K562 (cell line): ENCODE results near the gene ECM1. TPM values are rescaled to one million over a fixed set of nuclear protein-coding genes. Genes with fewer than 3 reads are reported as not detected.
A peak's percentile ranks its signal among the peaks of the same experiment; 100 is the strongest.

Experiments used
- ATAC-seq: fragments of 200-7000 bp; cut with Tn5 transposase; 3 replicates; pipeline ENCODE4 v1.9.1; 2020; ENCODE audit warnings: moderate library complexity
- BruUV-seq: library from RNA; stranded (reverse); fragments of 400-500 nt; replicated peaks from 2 replicates; lab custom pipeline; 2021; lab: Mats Ljungman, UMichigan
- CTCF ChIA-PET: fragments of 300-600 bp; formaldehyde crosslinking; extraction: SDS; loops from one replicate; lab custom pipeline; 2021; ENCODE audit warnings: low intra/inter-chr PET ratio; lab: Yijun Ruan, JAX
- POLR2A ChIA-PET: fragments of 300-600, 350-650 bp; sonication (Branson Sonifier 250); formaldehyde crosslinking; extraction: SDS; loops from one replicate; lab custom pipeline; 2021; ENCODE audit warnings: antibody characterized with exemption, inconsistent platforms; lab: Yijun Ruan, JAX
- DNase-seq, 4 experiments: peaks; one replicate each; pipeline versions ENCODE4 v3.0.0 to v3.0.0-alpha.2; 2011 to 2018; ENCODE audit warnings: low spot score in 3 of 4, mixed read lengths in 3 of 4; ENCODE audit errors: extremely low read depth in 1 of 4
- FAIRE-seq: peaks from 2 replicates; lab custom pipeline; 2011; peaks lifted over from hg19 to GRCh38; lab: Jason Lieb, UNC
- H2AFZ ChIP-seq: 2 replicates; pipeline ENCODE4 v1.6.0; 2011; ENCODE audit warnings: low read depth, low read length, control low read depth, inconsistent platforms
- H3K27ac ChIP-seq: fragments of 200-600 bp; 3 replicates; pipeline ENCODE4 v1.8.0; 2011; ENCODE audit warnings: low read depth, mild to moderate bottlenecking, control low read depth, inconsistent platforms, low read length, moderate library complexity, mixed read lengths; ENCODE audit errors: extremely low read depth
- H3K27me3 ChIP-seq, 2 experiments: fragments of 300-600 bp in 1 of 2; 2 replicates in 1 of 2; 3 replicates in 1 of 2; pipeline versions ENCODE4 v1.6.0 to v1.8.0; 2011; ENCODE audit warnings: inconsistent platforms in 2 of 2, low read length in 2 of 2, mild to moderate bottlenecking in 1 of 2, mixed read lengths in 1 of 2, moderate library complexity in 1 of 2; ENCODE audit not compliant: control insufficient read depth in 2 of 2, insufficient read depth in 2 of 2
- H3K36me3 ChIP-seq: fragments of 300-600 bp; 3 replicates; pipeline ENCODE4 v1.8.0; 2011; ENCODE audit warnings: mild to moderate bottlenecking, low read length, inconsistent platforms; ENCODE audit not compliant: control insufficient read depth, insufficient read depth
- H3K4me1 ChIP-seq, 2 experiments: fragments of 200-600 bp in 1 of 2; replicated peaks in 1 of 2; 2 replicates in 1 of 2; 3 replicates in 1 of 2; pipeline versions ENCODE4 v1.5.1 to v1.8.0; 2011; ENCODE audit warnings: inconsistent platforms in 2 of 2, low read length in 2 of 2, mild to moderate bottlenecking in 1 of 2, mixed read lengths in 1 of 2, moderate library complexity in 1 of 2; ENCODE audit not compliant: control insufficient read depth in 2 of 2, insufficient read depth in 2 of 2
- H3K4me2 ChIP-seq: 2 replicates; pipeline ENCODE4 v1.6.1; 2011; ENCODE audit warnings: low read length, control low read depth, inconsistent platforms, mixed read lengths; ENCODE audit not compliant: insufficient read depth
- H3K4me3 ChIP-seq: fragments of 200-600 bp; sonication (generic), shearing (Covaris generic); 2 replicates; pipeline ENCODE4 v1.5.1; 2016; ENCODE audit warnings: control low read depth, inconsistent platforms
- H3K79me2 ChIP-seq: fragments of 200-600 bp; 3 replicates; pipeline ENCODE4 v1.8.0; 2011; ENCODE audit warnings: low read length, inconsistent platforms; ENCODE audit not compliant: control insufficient read depth, insufficient read depth
- H3K9ac ChIP-seq, 2 experiments: 2 replicates each; pipeline versions ENCODE4 v1.6.0 to v1.6.1; 2011; ENCODE audit warnings: low read depth in 2 of 2, low read length in 2 of 2, control low read depth in 1 of 2, inconsistent platforms in 1 of 2, mild to moderate bottlenecking in 1 of 2, mixed read lengths in 1 of 2; ENCODE audit not compliant: insufficient read depth in 1 of 2
- H3K9me1 ChIP-seq: one replicate; pipeline ENCODE4 v1.6.0; 2011; ENCODE audit warnings: inconsistent platforms, mild to moderate bottlenecking, low read length, moderate library complexity; ENCODE audit not compliant: control insufficient read depth, insufficient read depth
- H3K9me3 ChIP-seq: replicated peaks from 2 replicates; pipeline ENCODE4 v1.5.1; 2011; ENCODE audit warnings: low read depth, low read length, inconsistent platforms; ENCODE audit not compliant: control insufficient read depth, insufficient read depth
- H4K20me1 ChIP-seq: replicated peaks from 2 replicates; pipeline ENCODE4 v1.6.1; 2011; ENCODE audit warnings: low read length, inconsistent platforms, mixed read lengths; ENCODE audit not compliant: control insufficient read depth, insufficient read depth
- CEBPB ChIP-seq: fragments of 450-650 bp; IDR thresholded peaks from 2 replicates; pipeline ENCODE4 v1.6.1; 2016; ENCODE audit warnings: missing genetic modification characterization, missing compliant biosample characterization
- KDM1A ChIP-seq, 2 experiments: fragments of 450-650 bp; IDR thresholded peaks; 2 replicates each; pipeline ENCODE4 v1.6.1; 2016; ENCODE audit warnings: mild to moderate bottlenecking in 2 of 2
- ZNF197 ChIP-seq: fragments of 200-800 bp; sonication (Bioruptor generic); IDR thresholded peaks from 2 replicates; pipeline ENCODE4 v1.6.1; 2016; ENCODE audit warnings: low read depth, missing genetic modification characterization, missing compliant biosample characterization
- ZNF407 ChIP-seq: fragments of 450-650 bp; IDR thresholded peaks from 2 replicates; pipeline ENCODE4 v1.6.1; 2016; ENCODE audit warnings: low read depth
- ZNF41 ChIP-seq: fragments of 250-450 bp; sonication (Bioruptor Pico); conservative IDR thresholded peaks from 2 replicates; pipeline ENCODE4 v1.4.0; 2020; ENCODE audit warnings: mild to moderate bottlenecking
- ZNF740 ChIP-seq, 3 experiments: fragments of 200-800 bp in 1 of 3; sonication (Bioruptor generic) in 1 of 3; sonication (generic) in 1 of 3; formaldehyde crosslinking in 1 of 3; IDR thresholded peaks; 2 replicates each; pipeline versions ENCODE4 v1.6.1 to v1.8.0; 2016 to 2022; ENCODE audit warnings: mild to moderate bottlenecking in 2 of 3, missing compliant biosample characterization in 2 of 3, missing genetic modification characterization in 2 of 3, missing genetic modification reagents in 1 of 3
- WGBS: fragments of 100-300 bp; shearing (Covaris generic); methylation state at CpG from one replicate; pipeline ENCODE4 v1.1.6; 2016; ENCODE audit warnings: low coverage, mixed read lengths; ENCODE audit not compliant: insufficient coverage; ENCODE audit errors: missing lambda C conversion rate; 5-methylcytosine and 5-hydroxymethylcytosine counted together
- in situ Hi-C: fragments of 300-500 bp; cut with MboI; formaldehyde crosslinking; loops from 4 replicates; pipeline ENCODE4 v1.15.0; 2018; ENCODE audit warnings: inconsistent platforms, mixed read lengths
- intact Hi-C: fragments of 100-400 bp; cut with micrococcal nuclease; formaldehyde crosslinking; loops from 2 replicates; pipeline ENCODE4 v1.14.2; 2022
- polyA plus RNA-seq, 8 experiments: library from polyadenylated mRNA; depleted of rRNA in 4 of 8; stranded (reverse) in 5 of 8; unstranded in 3 of 8; fragments of >200 nt; fragmentation: Nextera tagmentation in 2 of 8; fragmentation: Illumina TruSeq in 1 of 8; extraction: Ambion mirVana in 2 of 8; extraction: Trizol in 1 of 8; gene quantifications; 2 replicates each; pipeline versions ENCODE4 v1.2.1 to v1.2.3, GENCODE V29; 2011 to 2014; ENCODE audit warnings: inconsistent platforms in 1 of 8, missing spikeins in 1 of 8
- total RNA-seq, 7 experiments: library from RNA; depleted of rRNA in 6 of 7; stranded (reverse); fragments of >200 nt in 6 of 7; fragmentation: Illumina TruSeq in 2 of 7; extraction: Trizol in 2 of 7; gene quantifications; 2 replicates each; pipeline versions ENCODE4 v1.2.1 to v1.2.3, GENCODE V29; 2011 to 2021; ENCODE audit warnings: low replicate concordance in 1 of 7

Gene ECM1
- total and polyA plus RNA-seq, 9 of the 15 experiments (the other 6 are each of a cell fraction or from before 2014, with no cell fraction given) = 6.6 to 52.2 (median 12.8) TPM

GRCh38 chr1:150479370-150479769 is 28.5 kb upstream of the ECM1 start:
- BruUV-seq = no TSS peak
- Histone ChIP-seq H3K4me3 (no peak overlapping the region), H3K36me3 (no peaks in the 10 kb centered on the region), H3K4me1 (peaks cover 0 to 20% of the 10 kb centered on the region in 2 experiments; a peak in 4 of 5 replicates), H2AFZ (no peak overlapping the region), H3K27me3 (no peaks in the 10 kb centered on the region), H3K9me3 (no peaks in the 10 kb centered on the region), H4K20me1 (no peaks in the 10 kb centered on the region), H3K27ac (no peak overlapping the region), H3K79me2 (no peaks in the 10 kb centered on the region), H3K9ac (no peak overlapping the region), H3K4me2 (no peak overlapping the region), H3K9me1 (no peaks in the 10 kb centered on the region)
- FAIRE-seq (no peak), DNase-seq (no peak), ATAC-seq (no peak)
- TF ChIP-seq ZNF41 (CRISPR knock-in tag) (no peak), KDM1A (IDR thresholded peaks at IDR 0.05) (0 out of 4 replicates have a peak, but pooled peaks of 1 of the 2 experiments have one; percentile 21)
- intact Hi-C loops (no loop called here), in situ Hi-C loops (no loop called here)
- POLR2A ChIA-PET = no interaction called here
- WGBS = 16% methylated on average over 4 of the region's 4 CpGs
- CTCF ChIA-PET = no interaction called here

- in situ Hi-C loops = no loop called here
- peak; percentile 11 for FAIRE-seq
- TF ChIP-seq CEBPB (0 out of 2 replicates have a peak, but pooled peaks have one; percentile 20), ZNF740 (CRISPR knock-in tag; IDR thresholded peaks at IDR 0.05) (no peak), ZNF740 (tag; IDR thresholded peaks at IDR 0.05) (no peak), ZNF407 (no peak), ZNF197 (CRISPR knock-in tag) (no peak)
Measured at GRCh38 chr1:150479927-150480352, 28.0 kb upstream of the ECM1 start.

More at GRCh38 chr1:150479927-150480352, 28.0 kb upstream of the ECM1 start:
- H3K4me2 ChIP-seq = no peak overlapping the region
- no peak overlapping the region for H3K4me3 ChIP-seq
- H3K27ac ChIP-seq = no peak overlapping the region
- ChIA-PET CTCF (no interaction called here), POLR2A (no interaction called here)
- no peaks in the 10 kb centered on the region for H3K36me3 ChIP-seq
- peaks cover 0 to 24% of the 10 kb centered on the region in 2 experiments; a peak in 4 of 5 replicates for H3K4me1 ChIP-seq
- no peaks in the 10 kb centered on the region for H3K9me1 ChIP-seq
- no peak overlapping the region for H3K9ac ChIP-seq
- no peaks in the 10 kb centered on the region for H3K79me2 ChIP-seq
- H4K20me1 ChIP-seq = no peaks in the 10 kb centered on the region
- ATAC-seq (no peak), DNase-seq (no peak)
- no peak overlapping the region for H2AFZ ChIP-seq
- intact Hi-C loops = loop anchor here (10.0 kb wide), 1 partner anchor 145 kb away; the partner anchor contains the start of gene ENSA
- 24% methylated on average over 2 of the region's 2 CpGs for WGBS
- H3K9me3 ChIP-seq = no peaks in the 10 kb centered on the region
- H3K27me3 ChIP-seq = no peaks in the 10 kb centered on the region
- no TSS peak for BruUV-seq
